ENCODE data around the gene SGCD.

The SGCD gene

DNA sequence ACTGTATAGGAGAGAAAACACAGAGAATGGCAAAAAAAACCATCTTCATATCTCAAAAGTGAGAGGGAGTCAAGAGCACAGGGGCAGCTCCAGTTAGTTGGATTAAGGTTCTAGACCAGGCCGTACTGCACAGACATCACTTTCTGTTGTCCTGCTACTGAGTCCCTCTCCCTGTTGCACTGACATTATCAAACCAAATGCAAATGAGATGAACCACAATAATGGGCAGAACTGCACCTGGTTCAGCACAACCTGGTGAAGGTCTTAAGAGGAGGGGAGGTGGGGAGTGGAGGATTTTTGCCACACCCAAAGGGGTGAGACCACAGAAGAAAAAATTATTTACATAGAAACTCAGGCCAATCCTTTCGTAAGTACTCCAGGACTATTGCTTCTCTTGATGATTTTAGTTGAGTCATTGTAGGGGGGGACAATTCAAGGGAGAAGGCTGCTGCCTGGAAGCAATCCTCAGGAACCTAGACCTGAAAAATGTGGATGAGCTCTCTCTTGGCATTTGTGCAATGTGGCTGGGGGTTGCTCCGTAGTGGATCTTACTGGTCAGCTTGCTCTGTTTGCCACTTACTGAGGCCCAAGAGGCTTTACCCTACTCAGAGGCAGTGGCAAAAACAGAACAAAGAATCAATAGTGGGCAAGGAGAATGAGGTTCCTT lies 428.6 kb downstream of the SGCD start:
- CTCF ChIA-PET, result no interaction called here
- Histone ChIP-seq H3K4me1 (ENCODE audit: control insufficient read depth, insufficient read depth, low read length) (no peaks in the 10 kb centered on the region), H3K9me3 (ENCODE audit: control insufficient read depth, insufficient read depth, low read depth, low read length) (no peaks in the 10 kb centered on the region), H3K27ac (ENCODE audit: extremely low read depth, low read depth, low read length) (no peak overlapping the region), H3K36me3 (ENCODE audit: control insufficient read depth in 2 of 2, insufficient read depth in 1 of 2, low read length in 2 of 2) (no peaks in the 10 kb centered on the region), H3K4me3 (ENCODE audit: low read depth, low read length) (no peak overlapping the region)
- TF ChIP-seq KLF16 (tag by site-specific recombination; IDR thresholded peaks at IDR 0.05), result no peak
- no peak for TF ChIP-seq ZNF837 (tag by site-specific recombination; IDR thresholded peaks at IDR 0.05)
- TF ChIP-seq ZNF670 (tag by site-specific recombination; IDR thresholded peaks at IDR 0.05; ENCODE audit: low read depth), result no peak
- no peak for TF ChIP-seq KLF1 (tag by site-specific recombination; IDR thresholded peaks at IDR 0.05)
- TF ChIP-seq ZNF174 (tag by site-specific recombination; IDR thresholded peaks at IDR 0.05), result no peak
- TF ChIP-seq HOXA7 (CRISPR knock-in tag; IDR thresholded peaks at IDR 0.05; ENCODE audit: borderline replicate concordance), result no peak
- POLR2A ChIA-PET, result no interaction called here

DNA sequence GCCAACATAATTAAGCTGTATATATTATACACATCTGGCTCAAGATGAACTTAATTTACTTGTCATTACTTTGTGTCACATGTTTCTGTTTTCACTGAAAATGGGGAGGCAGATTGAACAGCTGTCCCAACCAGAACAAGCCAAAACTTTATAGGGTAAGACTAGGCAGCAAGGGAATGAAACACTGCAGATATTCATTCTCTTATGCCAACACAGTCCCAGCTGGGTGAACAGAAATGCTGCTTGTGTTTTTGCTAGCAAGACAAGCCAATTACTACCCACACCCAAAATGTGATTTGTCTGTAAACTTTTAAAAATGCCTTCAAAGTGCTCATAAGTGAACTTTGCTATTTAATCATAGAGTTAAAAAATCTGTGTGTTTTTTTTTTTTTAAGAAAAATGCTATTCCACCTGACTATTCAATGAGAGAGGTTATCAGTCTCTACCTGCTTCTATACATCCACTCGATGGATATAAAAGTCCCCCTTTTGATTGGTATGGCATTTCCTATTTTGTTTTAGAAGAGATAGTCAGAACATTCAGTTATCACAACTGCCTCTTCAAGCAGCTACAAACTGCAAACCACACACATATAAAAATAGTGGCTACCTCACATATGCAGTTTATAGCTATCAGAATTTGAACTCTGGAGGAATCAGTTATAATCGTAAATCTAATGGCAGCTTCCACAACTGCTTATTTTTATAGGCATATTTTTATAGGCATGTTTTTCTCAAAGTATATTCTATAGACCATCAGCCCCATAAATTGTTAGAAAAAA lies 431.2 kb downstream of the SGCD start:
- ChIA-PET CTCF (interaction anchor here (0.6 kb wide), 1 partner anchor 1313 kb away, joined by 6 read pairs; no protein-coding TSS in a partner anchor), POLR2A (no interaction called here)
- Histone ChIP-seq H3K36me3 (ENCODE audit: control insufficient read depth in 2 of 2, insufficient read depth in 1 of 2, low read length in 2 of 2) (no peaks in the 10 kb centered on the region), H3K4me1 (ENCODE audit: control insufficient read depth, insufficient read depth, low read length) (no peaks in the 10 kb centered on the region), H3K4me3 (ENCODE audit: low read depth, low read length) (no peak overlapping the region), H3K27ac (ENCODE audit: extremely low read depth, low read depth, low read length) (no peak overlapping the region), H3K9me3 (ENCODE audit: control insufficient read depth, insufficient read depth, low read depth, low read length) (no peaks in the 10 kb centered on the region)
- TF ChIP-seq ZNF548 (tag by site-specific recombination; IDR thresholded peaks at IDR 0.05) (no peak), ZNF501 (tag by site-specific recombination; IDR thresholded peaks at IDR 0.05) (no peak), ZFP37 (tag by site-specific recombination; IDR thresholded peaks at IDR 0.05) (no peak), ZNF768 (tag by site-specific recombination; IDR thresholded peaks at IDR 0.05) (no peak), GLIS2 (tag by site-specific recombination; IDR thresholded peaks at IDR 0.05) (no peak)
- TF ChIP-seq, protein P1, sequence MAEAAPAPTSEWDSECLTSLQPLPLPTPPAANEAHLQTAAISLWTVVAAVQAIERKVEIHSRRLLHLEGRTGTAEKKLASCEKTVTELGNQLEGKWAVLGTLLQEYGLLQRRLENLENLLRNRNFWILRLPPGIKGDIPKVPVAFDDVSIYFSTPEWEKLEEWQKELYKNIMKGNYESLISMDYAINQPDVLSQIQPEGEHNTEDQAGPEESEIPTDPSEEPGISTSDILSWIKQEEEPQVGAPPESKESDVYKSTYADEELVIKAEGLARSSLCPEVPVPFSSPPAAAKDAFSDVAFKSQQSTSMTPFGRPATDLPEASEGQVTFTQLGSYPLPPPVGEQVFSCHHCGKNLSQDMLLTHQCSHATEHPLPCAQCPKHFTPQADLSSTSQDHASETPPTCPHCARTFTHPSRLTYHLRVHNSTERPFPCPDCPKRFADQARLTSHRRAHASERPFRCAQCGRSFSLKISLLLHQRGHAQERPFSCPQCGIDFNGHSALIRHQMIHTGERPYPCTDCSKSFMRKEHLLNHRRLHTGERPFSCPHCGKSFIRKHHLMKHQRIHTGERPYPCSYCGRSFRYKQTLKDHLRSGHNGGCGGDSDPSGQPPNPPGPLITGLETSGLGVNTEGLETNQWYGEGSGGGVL (tag by site-specific recombination; IDR thresholded peaks at IDR 0.05), result no peak
- TF ChIP-seq, protein P2, sequence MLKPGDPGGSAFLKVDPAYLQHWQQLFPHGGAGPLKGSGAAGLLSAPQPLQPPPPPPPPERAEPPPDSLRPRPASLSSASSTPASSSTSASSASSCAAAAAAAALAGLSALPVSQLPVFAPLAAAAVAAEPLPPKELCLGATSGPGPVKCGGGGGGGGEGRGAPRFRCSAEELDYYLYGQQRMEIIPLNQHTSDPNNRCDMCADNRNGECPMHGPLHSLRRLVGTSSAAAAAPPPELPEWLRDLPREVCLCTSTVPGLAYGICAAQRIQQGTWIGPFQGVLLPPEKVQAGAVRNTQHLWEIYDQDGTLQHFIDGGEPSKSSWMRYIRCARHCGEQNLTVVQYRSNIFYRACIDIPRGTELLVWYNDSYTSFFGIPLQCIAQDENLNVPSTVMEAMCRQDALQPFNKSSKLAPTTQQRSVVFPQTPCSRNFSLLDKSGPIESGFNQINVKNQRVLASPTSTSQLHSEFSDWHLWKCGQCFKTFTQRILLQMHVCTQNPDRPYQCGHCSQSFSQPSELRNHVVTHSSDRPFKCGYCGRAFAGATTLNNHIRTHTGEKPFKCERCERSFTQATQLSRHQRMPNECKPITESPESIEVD (tag by site-specific recombination; IDR thresholded peaks at IDR 0.05), result no peak
- TF ChIP-seq, protein P3, sequence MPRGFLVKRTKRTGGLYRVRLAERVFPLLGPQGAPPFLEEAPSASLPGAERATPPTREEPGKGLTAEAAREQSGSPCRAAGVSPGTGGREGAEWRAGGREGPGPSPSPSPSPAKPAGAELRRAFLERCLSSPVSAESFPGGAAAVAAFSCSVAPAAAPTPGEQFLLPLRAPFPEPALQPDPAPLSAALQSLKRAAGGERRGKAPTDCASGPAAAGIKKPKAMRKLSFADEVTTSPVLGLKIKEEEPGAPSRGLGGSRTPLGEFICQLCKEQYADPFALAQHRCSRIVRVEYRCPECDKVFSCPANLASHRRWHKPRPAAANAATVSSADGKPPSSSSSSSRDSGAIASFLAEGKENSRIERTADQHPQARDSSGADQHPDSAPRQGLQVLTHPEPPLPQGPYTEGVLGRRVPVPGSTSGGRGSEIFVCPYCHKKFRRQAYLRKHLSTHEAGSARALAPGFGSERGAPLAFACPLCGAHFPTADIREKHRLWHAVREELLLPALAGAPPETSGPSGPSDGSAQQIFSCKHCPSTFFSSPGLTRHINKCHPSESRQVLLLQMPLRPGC (tag by site-specific recombination; IDR thresholded peaks at IDR 0.05), result no peak
- TF ChIP-seq, protein P4, sequence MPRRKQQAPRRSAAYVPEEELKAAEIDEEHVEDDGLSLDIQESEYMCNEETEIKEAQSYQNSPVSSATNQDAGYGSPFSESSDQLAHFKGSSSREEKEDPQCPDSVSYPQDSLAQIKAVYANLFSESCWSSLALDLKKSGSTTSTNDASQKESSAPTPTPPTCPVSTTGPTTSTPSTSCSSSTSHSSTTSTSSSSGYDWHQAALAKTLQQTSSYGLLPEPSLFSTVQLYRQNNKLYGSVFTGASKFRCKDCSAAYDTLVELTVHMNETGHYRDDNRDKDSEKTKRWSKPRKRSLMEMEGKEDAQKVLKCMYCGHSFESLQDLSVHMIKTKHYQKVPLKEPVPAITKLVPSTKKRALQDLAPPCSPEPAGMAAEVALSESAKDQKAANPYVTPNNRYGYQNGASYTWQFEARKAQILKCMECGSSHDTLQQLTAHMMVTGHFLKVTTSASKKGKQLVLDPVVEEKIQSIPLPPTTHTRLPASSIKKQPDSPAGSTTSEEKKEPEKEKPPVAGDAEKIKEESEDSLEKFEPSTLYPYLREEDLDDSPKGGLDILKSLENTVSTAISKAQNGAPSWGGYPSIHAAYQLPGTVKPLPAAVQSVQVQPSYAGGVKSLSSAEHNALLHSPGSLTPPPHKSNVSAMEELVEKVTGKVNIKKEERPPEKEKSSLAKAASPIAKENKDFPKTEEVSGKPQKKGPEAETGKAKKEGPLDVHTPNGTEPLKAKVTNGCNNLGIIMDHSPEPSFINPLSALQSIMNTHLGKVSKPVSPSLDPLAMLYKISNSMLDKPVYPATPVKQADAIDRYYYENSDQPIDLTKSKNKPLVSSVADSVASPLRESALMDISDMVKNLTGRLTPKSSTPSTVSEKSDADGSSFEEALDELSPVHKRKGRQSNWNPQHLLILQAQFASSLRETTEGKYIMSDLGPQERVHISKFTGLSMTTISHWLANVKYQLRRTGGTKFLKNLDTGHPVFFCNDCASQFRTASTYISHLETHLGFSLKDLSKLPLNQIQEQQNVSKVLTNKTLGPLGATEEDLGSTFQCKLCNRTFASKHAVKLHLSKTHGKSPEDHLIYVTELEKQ (tag by site-specific recombination; IDR thresholded peaks at IDR 0.05; ENCODE audit: borderline replicate concordance), result no peak
- TF ChIP-seq, protein P5, sequence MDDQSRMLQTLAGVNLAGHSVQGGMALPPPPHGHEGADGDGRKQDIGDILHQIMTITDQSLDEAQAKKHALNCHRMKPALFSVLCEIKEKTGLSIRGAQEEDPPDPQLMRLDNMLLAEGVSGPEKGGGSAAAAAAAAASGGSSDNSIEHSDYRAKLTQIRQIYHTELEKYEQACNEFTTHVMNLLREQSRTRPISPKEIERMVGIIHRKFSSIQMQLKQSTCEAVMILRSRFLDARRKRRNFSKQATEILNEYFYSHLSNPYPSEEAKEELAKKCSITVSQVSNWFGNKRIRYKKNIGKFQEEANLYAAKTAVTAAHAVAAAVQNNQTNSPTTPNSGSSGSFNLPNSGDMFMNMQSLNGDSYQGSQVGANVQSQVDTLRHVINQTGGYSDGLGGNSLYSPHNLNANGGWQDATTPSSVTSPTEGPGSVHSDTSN (CRISPR knock-in tag; IDR thresholded peaks at IDR 0.05), result no peak

All from HEK293 (cell line).